Breast epithelium (tissue), 4 donors: ENCODE measurements around the gene GRM1. TPM values are rescaled to one million over a fixed set of nuclear protein-coding genes. Genes with fewer than 3 reads are reported as not detected.

Experiments used
- DNase-seq, 2 donors: peaks; one replicate each; pipeline ENCODE4 v3.0.0-alpha.2; 2019; ENCODE audit warnings: low spot score in 2 of 2
- H3K27ac ChIP-seq, 2 donors: fragments of 200-600 bp; sonication (generic) in 1 of 2; one replicate each; pipeline ENCODE4 v1.5.1; 2016 to 2019; ENCODE audit warnings: mild to moderate bottlenecking in 1 of 2
- H3K27me3 ChIP-seq, 2 donors: fragments of 200-600 bp; sonication (generic) in 1 of 2; one replicate each; pipeline versions ENCODE4 v1.5.1 to v1.6.0; 2017 to 2019; ENCODE audit warnings: control low read depth in 1 of 2, mild to moderate bottlenecking in 1 of 2
- H3K36me3 ChIP-seq: fragments of 200-600 bp; one replicate; pipeline ENCODE4 v1.5.1; 2019
- H3K4me1 ChIP-seq, 2 donors: fragments of 200-600 bp; sonication (generic); one replicate each; pipeline ENCODE4 v1.5.1; 2016 to 2019; ENCODE audit warnings: control low read depth in 1 of 2
- H3K4me3 ChIP-seq, 3 donors: fragments of 200-600 bp; sonication (generic); 1 replicate in 2 of 3; 2 replicates in 1 of 3; pipeline ENCODE4 v1.5.1; 2016 to 2019; ENCODE audit warnings: mild to moderate bottlenecking in 3 of 3, moderate library complexity in 2 of 3
- H3K9me3 ChIP-seq, 2 donors: fragments of 200-600 bp; sonication (generic) in 1 of 2; one replicate each; pipeline ENCODE4 v1.5.1; 2016 to 2019; ENCODE audit warnings: control low read depth in 1 of 2
- CTCF ChIP-seq, 3 donors: fragments of 450-650 bp; IDR thresholded peaks; one replicate each; pipeline ENCODE4 v1.5.1; 2016 to 2017; ENCODE audit warnings: antibody characterized with exemption in 3 of 3, mild to moderate bottlenecking in 3 of 3, moderate library complexity in 3 of 3
- POLR2A ChIP-seq: fragments of 450-650 bp; IDR thresholded peaks from one replicate; pipeline ENCODE4 v1.6.1; 2016; ENCODE audit warnings: antibody characterized with exemption, mild to moderate bottlenecking, moderate library complexity
- POLR2AphosphoS5 ChIP-seq, 3 donors: sonication (generic); formaldehyde crosslinking; IDR thresholded peaks; one replicate each; pipeline ENCODE4 v1.6.1; 2017; ENCODE audit warnings: antibody characterized with exemption in 3 of 3
- intact Hi-C: fragments of 100-400 bp; cut with DNase I; formaldehyde crosslinking; loops from one replicate; pipeline ENCODE4 v1.15.1; 2023; ENCODE audit warnings: low total_unique reads
- total RNA-seq, 3 donors: library from RNA; depleted of rRNA; stranded (reverse); fragments of >200 nt; gene quantifications; one replicate each; pipeline ENCODE4 v1.1.0, GENCODE V29; 2016

The GRM1 gene
- under 1 TPM in 2 of 3 donors, not detected in 1; 0.15 to 0.16 TPM for total RNA-seq

GRCh38 chr6:146028851-146029572 lies at the start of gene GRM1:
Gene GRM1, plus strand, starts transcription at chr6:146029062. Its CDS starts 456 bp downstream, at chr6:146029518.
- Histone ChIP-seq H3K4me3 (peak within 1 kb of the TSS in 1 of 3 donors; percentile 30), H3K9me3 (no peaks in the 10 kb centered on the region), H3K27ac (no peak within 1 kb of the TSS), H3K4me1 (no peaks in the 10 kb centered on the region), H3K36me3 (no peaks in the 10 kb centered on the region), H3K27me3 (peaks cover 2 to 39% of the 10 kb centered on the region in 2 donors)
- DNase-seq = no peak
- no peak for TF ChIP-seq POLR2AphosphoS5 (IDR thresholded peaks at IDR 0.05)
- no peak for TF ChIP-seq POLR2A
- TF ChIP-seq CTCF (IDR thresholded peaks at IDR 0.05) = no peak
- intact Hi-C loops = no loop called here

GRCh38 chr6:146009338-146009737 lies 19.5 kb upstream of the GRM1 start:
- H3K27me3 ChIP-seq = no peaks in the 10 kb centered on the region
- no peak overlapping the region for H3K4me3 ChIP-seq
- H3K36me3 ChIP-seq = no peaks in the 10 kb centered on the region
- peaks cover 7 to 9% of the 10 kb centered on the region in 2 donors for H3K9me3 ChIP-seq
- H3K4me1 ChIP-seq = no peaks in the 10 kb centered on the region
- DNase-seq = no peak
- TF ChIP-seq CTCF (IDR thresholded peaks at IDR 0.05) (no peak), POLR2AphosphoS5 (IDR thresholded peaks at IDR 0.05) (no peak), POLR2A (no peak)
- H3K27ac ChIP-seq = no peak overlapping the region
- intact Hi-C loops = no loop called here

GRCh38 chr6:146014233-146014632 lies 14.6 kb upstream of the GRM1 start:
- no peak for TF ChIP-seq POLR2AphosphoS5 (IDR thresholded peaks at IDR 0.05)
- TF ChIP-seq POLR2A = no peak
- no peak for TF ChIP-seq CTCF (IDR thresholded peaks at IDR 0.05)
- H3K4me3 ChIP-seq = no peak overlapping the region
- intact Hi-C loops = no loop called here

GRCh38 chr6:146017672-146018071 lies 11.2 kb upstream of the GRM1 start:
- Histone ChIP-seq H3K27ac (no peak overlapping the region), H3K9me3 (no peaks in the 10 kb centered on the region), H3K36me3 (no peaks in the 10 kb centered on the region), H3K4me3 (no peak overlapping the region), H3K4me1 (no peaks in the 10 kb centered on the region), H3K27me3 (no peaks in the 10 kb centered on the region)
- intact Hi-C loops = no loop called here
- DNase-seq = no peak
- TF ChIP-seq CTCF (IDR thresholded peaks at IDR 0.05) = no peak
- TF ChIP-seq POLR2A = no peak
- TF ChIP-seq POLR2AphosphoS5 (IDR thresholded peaks at IDR 0.05) = no peak

More at GRCh38 chr6:146014233-146014632, 14.6 kb upstream of the GRM1 start:
- Histone ChIP-seq H3K27me3 (no peaks in the 10 kb centered on the region), H3K9me3 (peaks cover 5 to 6% of the 10 kb centered on the region in 2 donors), H3K36me3 (no peaks in the 10 kb centered on the region), H3K27ac (no peak overlapping the region), H3K4me1 (no peaks in the 10 kb centered on the region)
- no peak for DNase-seq

GRCh38 chr6:146026873-146027272 lies 2.0 kb upstream of the GRM1 start:
- H3K4me3 ChIP-seq = no peak overlapping the region
- no peaks in the 10 kb centered on the region for H3K9me3 ChIP-seq
- H3K27me3 ChIP-seq = peaks cover 2 to 39% of the 10 kb centered on the region in 2 donors
- H3K27ac ChIP-seq = no peak overlapping the region
- intact Hi-C loops = no loop called here
- TF ChIP-seq POLR2A (no peak), POLR2AphosphoS5 (IDR thresholded peaks at IDR 0.05) (no peak), CTCF (IDR thresholded peaks at IDR 0.05) (no peak)
- H3K4me1 ChIP-seq = no peaks in the 10 kb centered on the region
- H3K36me3 ChIP-seq = no peaks in the 10 kb centered on the region
- no peak for DNase-seq
